ENCODE measurements around the gene CHERP. TPM values are rescaled to one million over a fixed set of nuclear protein-coding genes. Genes with fewer than 3 reads are reported as not detected.
"Not testable (repeated sequence)": the region's sequence is repeated elsewhere in the genome, so short reads cannot be mapped to it uniquely, and the experiment has no call there.

The CHERP gene
- total and polyA plus RNA-seq, 2 of the 4 experiments (the other 2 are of a cell fraction) = 0.54 to 13.5 TPM

DNA sequence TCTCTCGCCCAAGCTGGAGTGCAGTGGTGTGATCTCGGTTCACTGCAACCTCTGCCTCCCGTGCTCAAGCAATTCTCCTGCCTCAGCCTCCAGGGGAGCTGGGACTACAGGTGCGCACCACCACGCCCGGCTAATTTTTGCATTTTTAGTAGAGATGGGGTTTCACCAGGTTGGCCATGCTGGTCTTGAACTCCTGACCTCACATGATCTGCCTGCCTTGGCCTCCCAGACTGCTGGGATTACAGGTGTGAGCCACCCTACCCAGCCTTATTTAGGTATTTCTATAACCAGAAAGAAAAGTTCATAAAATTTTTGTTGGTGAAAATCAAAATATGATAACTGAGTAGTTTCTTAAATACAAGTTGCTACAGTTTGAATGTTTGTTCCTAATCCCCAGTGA, 1.5 kb upstream of the CHERP start:
- CTCF ChIA-PET = not testable (repeated sequence)

More for the DNA sequence above, 1.5 kb upstream of the CHERP start:
- no CpG with 5 or more reads among the region's 6 CpGs for WGBS, 2 experiments (ENCODE audit: extremely low coverage in 2 of 2, insufficient read length in 1 of 2)
- peaks cover 28% of the 10 kb centered on the region for H4K20me1 ChIP-seq (ENCODE audit: insufficient read depth, low read length)
- peaks cover 11% of the 10 kb centered on the region for H3K36me3 ChIP-seq (ENCODE audit: control insufficient read depth, insufficient read depth, low read length)
- H3K4ac ChIP-seq (ENCODE audit: low read depth, low read length); H3K56ac ChIP-seq (ENCODE audit: extremely low read depth, insufficient read depth, low read length); DNase-seq; H2BK15ac ChIP-seq (ENCODE audit: low read depth, low read length); H4K91ac ChIP-seq (ENCODE audit: insufficient read depth, low read depth, low read length); H3K4me1 ChIP-seq (ENCODE audit: control insufficient read depth, insufficient read depth, low read length); H3K4me3 ChIP-seq (ENCODE audit: insufficient read depth, low read depth, low read length); H2BK120ac ChIP-seq (ENCODE audit: low read depth, low read length); POLR2A ChIA-PET (ENCODE audit: unreplicated experiment); H3K9me1 ChIP-seq (ENCODE audit: insufficient read depth, low read length); H3K9me3 ChIP-seq (ENCODE audit: control insufficient read depth, insufficient read depth, low read length); in situ Hi-C loops (cut with MboI; ENCODE audit: low sequenced_read_pairs); H2BK20ac ChIP-seq (ENCODE audit: low read depth, low read length); dilution Hi-C loops (cut with HindIII; ENCODE audit: low sequenced_read_pairs, unreplicated experiment); H2AFZ ChIP-seq (replicated peaks; ENCODE audit: low read length, poor library complexity); H4K8ac ChIP-seq (ENCODE audit: low read depth in 2 of 2, low read length in 2 of 2); H2BK5ac ChIP-seq (ENCODE audit: low read depth, low read length, poor library complexity, severe bottlenecking); H3K14ac ChIP-seq (replicated peaks; ENCODE audit: low read depth, low read length); ATAC-seq (ENCODE audit: low read depth); H3K18ac ChIP-seq (ENCODE audit: low read depth, low read length); H2AK5ac ChIP-seq (ENCODE audit: low read depth, low read length); BruUV-seq (replicated peaks); H4K5ac ChIP-seq (ENCODE audit: low read depth, low read length); H3K23ac ChIP-seq (ENCODE audit: low read depth, low read length); H3K27me3 ChIP-seq (ENCODE audit: control insufficient read depth, insufficient read depth, low read length); H2AK9ac ChIP-seq (replicated peaks; ENCODE audit: low read depth, low read length, poor library complexity); H3K27ac ChIP-seq (ENCODE audit: insufficient read depth, low read length): not testable (repeated sequence)
- H3K4me2 ChIP-seq (ENCODE audit: low read depth, low read length) = 0 out of 2 replicates have a peak overlapping the region, but pooled peaks have one; percentile 86
- intact Hi-C loops (cut with micrococcal nuclease) = loop anchor here (2.0 kb wide), 2 partner anchors 85 to 109 kb away; partner anchors contain the start of gene MED26
- 0 out of 2 replicates have a peak overlapping the region, but pooled peaks have one; percentile 29 for H3K9ac ChIP-seq (ENCODE audit: low read depth, low read length)
- H3K79me1 ChIP-seq (ENCODE audit: low read depth in 1 of 2, low read length in 2 of 2) = peaks cover 17 to 62% of the 10 kb centered on the region in 2 experiments
